H54 (cell line): ENCODE results near the gene KDM5C.

Experiments
- DNase-seq: peaks from one replicate; pipeline ENCODE4 v3.0.0; 2011; ENCODE audit warnings: low spot score, mixed read lengths; ENCODE audit not compliant: insufficient read length
- FAIRE-seq: peaks from 3 replicates; lab custom pipeline; 2011; peaks lifted over from hg19 to GRCh38; lab: Jason Lieb, UNC
- POLR2A ChIP-seq: IDR thresholded peaks from 2 replicates; pipeline ENCODE4 v1.6.1; 2011; ENCODE audit warnings: low read depth, mild to moderate bottlenecking, low read length

Gene KDM5C

GRCh38 chrX:53155512-53156206 lies 69.3 kb downstream of the KDM5C start:
- DNase-seq (no peak), FAIRE-seq (no peak)
- no peak for TF ChIP-seq POLR2A

GRCh38 chrX:53153581-53153980 lies 71.4 kb downstream of the KDM5C start:
- DNase-seq (no peak), FAIRE-seq (no peak)
- no peak for TF ChIP-seq POLR2A
